DMS114 treated with DMSO at 0.1 percent for 48 hours (cell line): ENCODE measurements around the gene RPUSD1.

Experiments
- DNase-seq: peaks from one replicate; lab custom pipeline; 2025; ENCODE audit not compliant: unreplicated experiment; lab: John Stamatoyannopoulos, UW

The RPUSD1 gene

GRCh38 chr16:799948-800833 is 12.0 kb upstream of the RPUSD1 start, which contains the start of gene GNG13:
Gene GNG13, minus strand, starts transcription at chr16:800734. Its CDS starts 1,657 bp downstream, at chr16:799077.
- no peak for DNase-seq

GRCh38 chr16:799111-799947 is 11.1 kb upstream of the RPUSD1 start:
- no peak for DNase-seq

GRCh38 chr16:798666-799065 is 10.5 kb upstream of the RPUSD1 start:
- DNase-seq = no peak

- DNase-seq = no peak
These were observed 9.5 kb upstream of the RPUSD1 start for GRCh38 chr16:797686-798085.

- no peak for DNase-seq
These were observed 8.9 kb upstream of the RPUSD1 start for GRCh38 chr16:797120-797420.

GRCh38 chr16:796296-797119 is 8.3 kb upstream of the RPUSD1 start:
- DNase-seq = no peak

- DNase-seq = no peak
These were observed 7.5 kb upstream of the RPUSD1 start for GRCh38 chr16:795580-796229.

GRCh38 chr16:794853-795466 is 6.8 kb upstream of the RPUSD1 start:
- DNase-seq = no peak

GRCh38 chr16:794091-794822 is 6.1 kb upstream of the RPUSD1 start:
- no peak for DNase-seq

GRCh38 chr16:793414-793813 is 5.2 kb upstream of the RPUSD1 start:
- no peak for DNase-seq

GRCh38 chr16:792221-792995 is 4.2 kb upstream of the RPUSD1 start:
- DNase-seq = no peak

GRCh38 chr16:791131-791530 is 3.0 kb upstream of the RPUSD1 start:
- no peak for DNase-seq

- no peak for DNase-seq
These were observed 1.9 kb upstream of the RPUSD1 start for GRCh38 chr16:790086-790485.

- no peak for DNase-seq
These were observed 1.1 kb upstream of the RPUSD1 start for GRCh38 chr16:789191-789850.

- DNase-seq = peak; percentile 67
These were observed 382 bp upstream of the RPUSD1 start, which contains the start of gene CHTF18 for GRCh38 chr16:788399-789126. Gene CHTF18, plus strand, starts transcription at chr16:788620. Its CDS starts 65 bp downstream, at chr16:788685.

GRCh38 chr16:787321-787966 is 737 bp downstream of the RPUSD1 start:
- no peak for DNase-seq
